GM12878 (cell line): ENCODE measurements around the gene NFE2L2.
A peak's percentile ranks its signal among the peaks of the same experiment; 100 is the strongest.

Experiments
- BHLHE40 ChIP-seq, 2 experiments: fragments of 450-650 bp in 1 of 2; IDR thresholded peaks; 2 replicates each; pipeline ENCODE4 v1.6.1; 2011 to 2017; ENCODE audit warnings: low read depth in 2 of 2, borderline replicate concordance in 1 of 2, improper control_type of control experiment in 1 of 2, low read length in 1 of 2, mild to moderate bottlenecking in 1 of 2
- CTCF ChIP-seq, 3 experiments: IDR thresholded peaks in 2 of 3; conservative IDR thresholded peaks in 1 of 3; 2 replicates each; pipeline ENCODE4 v1.5.1; 2011; ENCODE audit warnings: low read depth in 3 of 3, low read length in 3 of 3, mild to moderate bottlenecking in 3 of 3, control low read depth in 2 of 3, moderate library complexity in 2 of 3, inconsistent platforms in 1 of 3, mixed read lengths in 1 of 3; ENCODE audit not compliant: control insufficient read depth in 2 of 3, insufficient read depth in 1 of 3; ENCODE audit errors: extremely low read depth in 1 of 3
- FOXM1 ChIP-seq: IDR thresholded peaks from 2 replicates; pipeline ENCODE4 v1.6.1; 2012; ENCODE audit warnings: low read depth, mild to moderate bottlenecking, inconsistent platforms, low read length, moderate library complexity
- NRF1 ChIP-seq: conservative IDR thresholded peaks from 2 replicates; pipeline ENCODE4 v1.6.1; 2011; ENCODE audit warnings: mild to moderate bottlenecking, low read depth, low read length, improper control_type of control experiment
- PKNOX1 ChIP-seq: fragments of 450-650 bp; IDR thresholded peaks from 2 replicates; pipeline ENCODE4 v1.6.1; 2016; ENCODE audit warnings: mild to moderate bottlenecking
- RAD51 ChIP-seq: fragments of 450-650 bp; IDR thresholded peaks from 2 replicates; pipeline ENCODE4 v1.6.1; 2016; ENCODE audit warnings: moderate library complexity, mild to moderate bottlenecking, inconsistent platforms
- RFX5 ChIP-seq: IDR thresholded peaks from 2 replicates; pipeline ENCODE4 v1.6.1; 2011; ENCODE audit warnings: low read depth, low read length, improper control_type of control experiment
- SMC3 ChIP-seq: IDR thresholded peaks from 2 replicates; pipeline ENCODE4 v1.6.1; 2011; ENCODE audit warnings: low read length, improper control_type of control experiment, borderline replicate concordance

DNA sequence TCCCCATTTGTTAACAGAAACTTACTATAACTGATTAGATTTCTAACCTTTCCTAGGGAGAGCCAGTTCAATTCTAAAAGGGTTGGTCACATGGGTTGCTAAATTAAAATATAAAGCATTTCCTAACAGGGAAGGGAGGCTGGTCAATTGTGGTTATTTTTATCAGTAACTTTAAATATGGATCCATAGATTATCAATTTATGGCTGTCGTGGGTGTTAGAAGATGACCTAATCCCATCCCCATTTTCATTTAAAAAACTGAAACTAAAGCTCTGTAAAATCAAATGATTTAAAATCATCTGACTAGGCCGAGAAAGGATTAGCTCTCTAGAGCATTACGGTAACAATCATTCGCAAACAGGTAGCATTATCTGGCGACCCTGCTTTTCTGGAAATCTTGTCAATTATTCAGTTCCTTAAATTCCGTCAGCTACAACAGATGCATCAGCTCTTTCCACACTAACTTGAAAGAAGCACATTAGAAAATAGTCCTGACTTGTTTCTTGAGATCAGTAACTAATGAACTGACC, 52.9 kb downstream of the NFE2L2 start:
- TF ChIP-seq CTCF (IDR thresholded peaks at IDR 0.05 in 2 of 3, conservative IDR thresholded peaks at IDR 0.05 in 1 of 3; ENCODE audit: control insufficient read depth in 2 of 3, extremely low read depth in 1 of 3, insufficient read depth in 1 of 3, low read depth in 3 of 3, low read length in 3 of 3) (no peak), BHLHE40 (IDR thresholded peaks at IDR 0.05; ENCODE audit: borderline replicate concordance in 1 of 2, low read depth in 2 of 2, low read length in 1 of 2) (no peak), PKNOX1 (no peak), RFX5 (no peak), FOXM1 (no peak), NRF1 (no peak), RAD51 (peak; percentile 27; the same call in 1 of the 2 replicates), SMC3 (no peak)
